Activated CD4-positive, alpha-beta T cell treated with anti-CD3 and anti-CD28 coated beads, Interleukin-2, amount 50 U/mL, for 24 hours (primary cell): ENCODE data around the gene DCHS1.

ENCODE experiments used
- DNase-seq, 2 donors: peaks; one replicate each; pipeline ENCODE4 v3.0.0-alpha.2; 2020; ENCODE audit warnings: low read depth in 1 of 2, low spot score in 1 of 2

The DCHS1 gene

GRCh38 chr11:6615046-6615445 is 40.6 kb downstream of the DCHS1 start:
- DNase-seq: no peak

GRCh38 chr11:6614446-6614845 is 41.2 kb downstream of the DCHS1 start:
- no peak for DNase-seq

DNA sequence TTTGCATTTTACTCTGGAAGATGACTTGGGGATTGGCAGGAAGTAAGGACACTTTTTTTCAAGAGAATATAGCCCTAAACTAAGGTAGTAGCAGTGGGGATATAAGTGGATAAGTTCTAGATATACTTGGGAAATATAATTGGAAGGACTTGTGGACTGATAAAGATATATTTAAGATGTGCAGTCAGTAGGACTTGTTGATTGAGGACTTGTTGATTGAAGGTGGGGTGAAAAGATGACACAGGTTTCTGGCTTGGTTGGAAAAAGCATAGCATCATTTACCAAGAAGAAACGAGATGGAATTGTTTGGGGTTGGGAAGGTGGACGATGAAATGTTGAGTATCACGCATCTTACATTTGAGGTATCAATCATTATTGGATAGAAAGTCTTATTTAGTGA is 42.1 kb downstream of the DCHS1 start:
- DNase-seq: no peak

DNA sequence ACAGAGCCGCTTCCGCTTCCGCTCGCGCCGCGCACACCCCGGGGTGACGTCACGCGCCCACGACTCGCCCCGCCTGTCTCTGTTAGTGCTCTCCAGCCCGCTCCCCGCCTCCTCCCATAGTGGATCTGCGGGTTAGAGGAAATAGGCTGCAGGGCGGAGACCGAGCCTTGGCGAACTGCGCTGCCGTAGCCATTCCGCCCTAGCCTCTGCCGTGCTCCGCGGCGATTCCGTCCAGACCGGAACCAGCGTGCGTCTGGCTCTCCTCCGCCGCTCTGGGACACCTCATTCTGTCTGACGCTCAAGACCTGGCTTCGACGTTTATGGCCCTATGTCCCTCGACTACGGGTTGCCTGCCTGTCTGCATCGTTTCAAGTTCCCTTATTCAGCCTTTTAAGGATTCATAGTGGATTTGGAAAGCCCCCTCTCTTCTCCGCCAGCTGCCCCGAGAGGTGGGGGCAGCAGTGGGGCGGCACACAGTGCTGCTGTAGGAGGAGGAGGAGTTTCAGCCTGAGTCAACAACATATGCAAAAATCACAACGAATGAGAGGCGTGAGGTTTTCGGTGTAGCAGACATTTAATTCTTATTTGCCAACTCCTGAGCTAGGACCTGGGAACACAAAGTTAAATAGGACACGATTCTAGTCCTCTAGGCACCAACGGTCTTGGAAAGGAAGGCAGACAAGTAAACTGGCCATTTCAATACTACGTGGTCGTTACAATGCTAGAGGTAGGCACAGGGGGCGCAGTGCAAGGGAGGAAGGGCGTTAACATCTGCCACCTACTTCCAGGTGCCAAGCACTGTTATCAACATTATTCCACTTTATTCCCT is 43.2 kb downstream of the DCHS1 start, which contains the start of gene TAF10:
TSS of gene TAF10 (minus strand) at position 4 of the 829 bp plus-strand sequence. CDS start 27 bp downstream, outside the sequence.
- DNase-seq: peak; percentile 90 to 94

DNA sequence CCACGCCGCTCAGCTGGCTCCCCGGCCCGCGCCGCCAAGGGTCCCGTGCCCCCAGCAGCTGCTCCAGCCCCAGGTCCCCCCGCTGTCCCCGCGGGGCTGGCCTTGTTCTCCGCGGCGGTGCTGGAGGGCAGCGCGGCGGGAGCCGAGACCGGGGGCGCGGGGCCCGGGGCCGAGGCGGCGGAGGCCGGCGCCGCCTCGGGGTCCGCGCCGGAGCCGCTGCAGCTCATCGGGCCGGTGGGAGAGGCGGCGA is 43.7 kb downstream of the DCHS1 start:
- no peak for DNase-seq

GRCh38 chr11:6611092-6611962 is 44.3 kb downstream of the DCHS1 start:
- DNase-seq: no peak

GRCh38 chr11:6610591-6610990 is 45.0 kb downstream of the DCHS1 start:
- no peak for DNase-seq

DNA sequence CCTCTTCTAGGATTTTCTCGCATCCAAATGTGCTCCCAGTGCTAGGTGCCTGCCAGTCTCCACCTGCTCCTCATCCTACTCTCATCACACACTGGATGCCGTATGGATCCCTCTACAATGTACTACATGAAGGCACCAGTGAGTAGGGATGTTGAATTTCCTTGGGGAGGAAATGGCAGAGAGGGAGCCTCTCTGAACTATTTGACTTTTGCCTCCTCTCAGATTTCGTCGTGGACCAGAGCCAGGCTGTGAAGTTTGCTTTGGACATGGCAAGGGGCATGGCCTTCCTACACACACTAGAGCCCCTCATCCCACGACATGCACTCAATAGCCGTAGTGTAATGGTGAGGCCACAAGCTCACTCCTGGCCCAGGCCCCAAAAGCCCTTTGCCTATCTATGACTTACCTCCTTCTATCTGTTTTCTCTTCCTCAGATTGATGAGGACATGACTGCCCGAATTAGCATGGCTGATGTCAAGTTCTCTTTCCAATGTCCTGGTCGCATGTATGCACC is 46.0 kb downstream of the DCHS1 start:
- DNase-seq: no peak

GRCh38 chr11:6608726-6609501 is 46.7 kb downstream of the DCHS1 start:
- no peak for DNase-seq

DNA sequence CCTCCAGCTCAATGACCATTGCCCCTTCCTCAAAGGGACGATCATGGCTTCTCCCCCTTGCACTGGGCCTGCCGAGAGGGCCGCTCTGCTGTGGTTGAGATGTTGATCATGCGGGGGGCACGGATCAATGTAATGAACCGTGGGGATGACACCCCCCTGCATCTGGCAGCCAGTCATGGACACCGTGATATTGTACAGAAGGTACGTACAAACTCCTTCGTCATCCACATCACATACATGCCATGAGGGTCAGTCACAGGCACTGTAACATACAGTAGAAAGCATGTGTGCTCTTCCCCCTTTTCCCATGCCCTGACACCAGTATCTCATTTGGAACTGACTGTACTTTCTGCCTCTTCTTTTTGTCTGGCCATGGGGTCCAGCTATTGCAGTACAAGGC is 47.6 kb downstream of the DCHS1 start:
- no peak for DNase-seq

DNA sequence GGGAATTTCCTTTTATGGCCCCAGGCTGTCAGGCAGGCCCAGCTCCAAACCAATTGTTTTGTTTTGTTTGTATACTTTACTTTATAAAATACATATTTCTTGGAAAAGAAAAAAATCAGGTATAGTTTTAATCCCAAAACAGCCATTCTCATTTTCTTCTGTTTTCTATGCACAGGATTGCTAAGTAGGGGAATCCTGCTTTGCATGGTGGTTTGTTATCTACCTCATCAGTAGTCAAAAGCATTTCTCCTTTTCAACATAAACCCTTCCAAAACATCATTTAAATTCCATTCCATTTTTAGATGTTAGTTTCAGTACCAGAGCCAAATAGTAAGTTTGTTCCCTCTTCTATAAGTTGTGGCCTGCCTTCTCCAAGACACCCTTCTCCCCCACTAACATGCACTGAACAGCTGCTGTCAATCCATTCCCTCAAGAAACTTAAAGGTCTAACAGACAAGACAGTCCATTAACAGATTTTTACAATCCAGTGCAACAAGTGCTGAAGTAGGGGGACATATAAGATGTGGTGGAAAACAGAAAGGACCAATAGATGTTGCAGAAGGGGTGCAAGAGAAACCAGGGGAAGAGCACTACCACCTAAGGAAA is 48.3 kb downstream of the DCHS1 start:
- DNase-seq: no peak

DNA sequence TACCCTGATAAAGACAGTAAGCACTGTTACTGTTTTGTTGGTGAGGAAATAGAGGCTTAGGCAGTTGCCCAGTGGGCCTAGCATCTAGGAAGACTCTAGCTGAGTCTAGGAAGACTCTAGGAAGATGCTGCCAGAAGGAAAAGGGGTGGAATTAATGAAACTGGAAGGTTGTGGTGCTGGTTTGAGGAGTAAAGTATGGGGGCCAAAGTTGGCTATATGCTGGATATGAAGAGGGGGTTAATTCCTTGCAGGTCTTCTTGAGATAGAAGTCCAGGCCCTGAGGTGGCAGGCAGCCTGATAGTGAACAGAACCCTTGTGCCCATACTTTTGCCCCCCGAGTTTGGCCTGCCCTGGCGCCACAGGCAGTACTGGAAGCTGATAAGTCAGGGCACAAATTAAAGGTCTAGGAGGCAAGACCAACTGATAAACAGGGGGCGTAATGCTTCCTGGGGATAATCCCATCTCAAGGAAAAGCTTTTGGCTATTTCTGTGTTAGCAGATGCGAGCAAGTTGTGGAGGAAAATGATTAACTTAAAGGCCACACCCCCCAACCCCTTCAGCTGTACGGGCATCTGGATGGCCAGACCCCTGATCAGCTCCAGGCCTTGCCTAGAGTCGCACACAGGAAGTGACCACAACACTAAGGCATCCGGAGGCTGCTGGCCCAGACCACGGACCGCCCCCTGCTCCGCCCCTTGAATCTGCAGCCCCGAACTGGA is 49.0 kb downstream of the DCHS1 start:
- DNase-seq: no peak

- no peak for DNase-seq
These were observed 50.8 kb downstream of the DCHS1 start for GRCh38 chr11:6604790-6605189.

GRCh38 chr11:6604081-6604626 is 51.5 kb downstream of the DCHS1 start:
- no peak for DNase-seq

GRCh38 chr11:6603287-6604080 is 52.1 kb downstream of the DCHS1 start, which contains the start of the genes ILK and RRP8:
TSS of gene ILK (plus strand) at chr11:6603774. CDS start at chr11:6604272, 498 bp downstream.
TSS of gene RRP8 (minus strand) at chr11:6603616. CDS start at chr11:6603502, 114 bp downstream.
- peak; percentile 69 to 80 for DNase-seq

DNA sequence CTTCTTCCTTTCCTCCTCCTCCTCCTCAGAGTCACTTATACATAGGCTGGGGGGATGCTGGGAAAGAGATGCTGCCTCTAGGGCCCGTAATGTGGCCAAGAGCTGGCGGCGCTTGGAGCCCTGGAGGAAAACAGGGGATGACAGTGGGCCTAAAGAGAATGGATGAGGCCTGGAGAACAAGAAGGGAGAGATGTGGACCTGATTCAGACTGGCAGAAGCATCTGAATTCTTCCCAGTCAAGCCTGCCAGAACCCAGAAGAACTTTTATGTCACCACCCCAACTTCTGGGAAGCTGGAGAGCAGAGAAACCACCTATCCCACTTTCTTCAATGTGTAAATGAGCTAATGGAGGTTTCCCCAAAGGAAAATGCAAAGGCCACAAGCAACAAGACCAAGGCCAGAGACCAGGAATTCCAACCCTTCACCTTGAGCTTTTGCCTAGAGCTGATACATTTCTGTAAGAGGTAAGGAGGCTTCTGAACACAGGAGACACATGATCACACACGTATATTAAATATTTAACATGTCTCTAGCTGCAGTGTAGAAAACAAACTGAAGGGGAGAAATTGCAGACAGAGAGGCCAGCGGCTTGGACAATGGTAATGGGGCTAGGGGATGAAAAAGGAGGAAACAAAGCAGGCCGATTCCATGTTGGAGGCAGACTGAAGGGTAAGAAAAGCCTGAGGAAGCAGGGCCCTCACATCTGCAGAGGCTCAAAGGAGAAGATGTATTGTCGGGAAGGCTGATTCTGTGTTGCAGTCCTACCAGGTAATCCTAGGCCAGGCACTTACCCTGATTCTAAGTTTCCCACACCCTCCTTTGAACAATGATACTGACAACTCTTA is 53.3 kb downstream of the DCHS1 start:
- DNase-seq: no peak

DNA sequence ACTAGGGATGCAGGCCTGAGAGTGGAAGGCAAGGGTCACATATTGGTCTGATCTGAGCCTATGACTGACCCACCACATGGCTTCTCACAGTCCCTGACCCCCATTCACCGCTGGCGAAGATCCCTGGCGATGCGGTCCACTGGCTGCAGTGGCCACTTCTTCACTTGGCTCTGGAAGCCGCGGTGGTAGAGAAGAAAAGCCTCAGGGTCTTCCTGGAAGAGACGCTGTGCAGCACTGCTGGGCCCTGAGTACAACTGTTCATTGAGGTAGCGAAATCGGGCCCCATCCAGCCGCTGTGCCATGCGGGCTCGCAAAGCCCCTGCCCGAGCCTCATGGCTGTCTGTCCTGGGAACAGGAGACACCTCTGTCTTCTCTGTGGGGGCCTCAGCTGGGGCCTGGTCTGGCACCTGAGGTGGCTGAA is 54.6 kb downstream of the DCHS1 start:
- no peak for DNase-seq

DNA sequence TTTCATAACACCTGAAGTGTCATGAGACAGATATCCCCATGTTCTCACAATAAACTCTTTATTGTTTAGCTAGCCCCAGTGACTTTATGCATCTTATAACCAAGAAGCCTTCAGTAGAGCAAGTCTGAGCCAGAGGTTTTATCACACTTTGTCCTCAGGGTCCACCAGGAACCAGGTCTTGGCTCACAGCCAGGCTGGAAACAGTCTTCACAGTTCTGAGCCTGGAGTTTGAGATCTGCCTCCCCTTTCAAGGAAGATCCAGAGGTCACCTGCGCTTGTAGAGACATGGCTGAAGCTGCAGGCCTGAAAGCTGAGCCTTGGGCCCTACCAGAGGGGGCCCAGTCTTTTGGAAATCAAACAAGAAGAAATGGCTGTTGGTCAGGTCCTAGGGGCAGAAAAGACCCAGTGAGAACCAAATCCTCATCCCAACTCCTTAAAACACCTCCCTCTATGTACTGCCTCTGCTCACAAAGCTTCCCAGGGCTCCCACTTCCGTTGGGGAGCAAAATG is 55.7 kb downstream of the DCHS1 start:
- no peak for DNase-seq
